Measurements from ENCODE around the gene TFPI. TPM values are rescaled to one million over a fixed set of nuclear protein-coding genes. Genes with fewer than 3 reads are reported as not detected.

TFPI gene
- total and polyA plus RNA-seq, 2 of the 8 experiments (the other 6 are each of a cell fraction or from before 2014, with no cell fraction given): 2.0 to 7.1 TPM

GRCh38 chr2:187528042-187528441, 26.2 kb downstream of the TFPI start:
- H3K9me3 ChIP-seq (ENCODE audit: insufficient read depth in 2 of 2, low read depth in 1 of 2, low read length in 1 of 2): no peaks in the 10 kb centered on the region
- no peak overlapping the region for H2AK5ac ChIP-seq (ENCODE audit: low read depth, low read length)
- no peak overlapping the region for H2AFZ ChIP-seq (ENCODE audit: low read length)
- no peaks in the 10 kb centered on the region for H4K20me1 ChIP-seq (replicated peaks in 1 of 2; ENCODE audit: control insufficient read depth in 1 of 2, insufficient read depth in 2 of 2, low read length in 2 of 2)
- no peaks in the 10 kb centered on the region for H3K27me3 ChIP-seq (replicated peaks in 1 of 4; ENCODE audit: control insufficient read depth in 3 of 4, extremely low read depth in 1 of 4, insufficient read depth in 3 of 4, low read length in 3 of 4)
- no peak overlapping the region for H3K23ac ChIP-seq (ENCODE audit: insufficient read length)
- ChIA-PET CTCF (ENCODE audit: partially characterized antibody) (interaction anchor here (1.0 kb wide), 1 partner anchor 14 kb away, joined by 3 read pairs; no protein-coding TSS in a partner anchor), POLR2A (ENCODE audit: partially characterized antibody) (no interaction called here)
- no peaks in the 10 kb centered on the region for H3K23me2 ChIP-seq (ENCODE audit: low read depth, low read length)
- H4K5ac ChIP-seq (ENCODE audit: insufficient read length, low read depth, low read length): no peak overlapping the region
- no peak overlapping the region for H3K9ac ChIP-seq (replicated peaks in 1 of 4; ENCODE audit: extremely low read depth in 1 of 4, low read depth in 3 of 4, low read length in 3 of 4)
- no peak overlapping the region for H3K4ac ChIP-seq (replicated peaks; ENCODE audit: insufficient read length, low read depth, low read length)
- no peak overlapping the region for H2BK120ac ChIP-seq (replicated peaks; ENCODE audit: low read depth, low read length)
- no peak overlapping the region for H3K4me3 ChIP-seq (ENCODE audit: extremely low read depth in 1 of 4, insufficient read depth in 2 of 4, low read depth in 3 of 4, low read length in 4 of 4)
- H3K36me3 ChIP-seq (ENCODE audit: control insufficient read depth in 2 of 4, insufficient read depth in 4 of 4, low read length in 3 of 4): no peaks in the 10 kb centered on the region
- no peak overlapping the region for H3K27ac ChIP-seq (ENCODE audit: low read depth, low read length)
- DNase-seq (ENCODE audit: low read depth in 1 of 2, low spot score in 2 of 2) (no peak), FAIRE-seq (no peak)
- H4K91ac ChIP-seq (replicated peaks; ENCODE audit: insufficient read length, low read length): no peak overlapping the region
- H3K79me1 ChIP-seq (ENCODE audit: low read depth, low read length): no peaks in the 10 kb centered on the region
- no peak overlapping the region for H2BK12ac ChIP-seq (ENCODE audit: low read depth, low read length)
- H2BK5ac ChIP-seq (ENCODE audit: low read depth, low read length): no peak overlapping the region
- WGBS, 2 experiments (ENCODE audit: extremely low coverage in 1 of 2, insufficient coverage in 1 of 2, insufficient read length in 1 of 2, insufficient replicate concordance in 2 of 2, low coverage in 1 of 2, low lambda C conversion rate in 2 of 2, missing lambda C conversion rate in 1 of 2): 76% methylated on average over 1 of the region's 1 CpG; no CpG with 5 or more reads in 1 of the 2 experiments
- H3K4me2 ChIP-seq (ENCODE audit: insufficient read depth in 1 of 2, low read depth in 2 of 2, low read length in 2 of 2): no peak overlapping the region
- H3K18ac ChIP-seq (ENCODE audit: extremely low read depth, low read length): no peak overlapping the region
- H2BK20ac ChIP-seq (ENCODE audit: low read length): no peak overlapping the region
- no peak overlapping the region for H3K56ac ChIP-seq (replicated peaks; ENCODE audit: insufficient read length, low read depth, low read length)
- H2BK15ac ChIP-seq (ENCODE audit: low read length): no peak overlapping the region
- H3K79me2 ChIP-seq (ENCODE audit: control insufficient read depth in 1 of 2, insufficient read depth in 2 of 2, low read length in 2 of 2): no peaks in the 10 kb centered on the region
- H3K14ac ChIP-seq (ENCODE audit: insufficient read length): no peak overlapping the region
- peaks cover 0 to 5% (median 1%) of the 10 kb centered on the region in 4 experiments; a peak in 1 of 7 replicates for H3K4me1 ChIP-seq (replicated peaks in 1 of 4; ENCODE audit: control insufficient read depth in 3 of 4, insufficient read depth in 4 of 4, low read length in 3 of 4)
- no peak overlapping the region for H4K8ac ChIP-seq (ENCODE audit: extremely low read depth, insufficient read depth, low read length)
- no peak for TF ChIP-seq SIN3A (conservative IDR thresholded peaks at IDR 0.05 in 1 of 2, IDR thresholded peaks at IDR 0.05 in 1 of 2; ENCODE audit: low read depth in 1 of 2, low read length in 2 of 2)
- TF ChIP-seq RNF2 (IDR thresholded peaks at IDR 0.05; ENCODE audit: borderline replicate concordance, low read depth, low read length, missing control alignments, poor library complexity, severe bottlenecking): no peak
- no peak for TF ChIP-seq CBX8 (IDR thresholded peaks at IDR 0.05; ENCODE audit: borderline replicate concordance, low read depth, low read length)
- TF ChIP-seq RFX5 (IDR thresholded peaks at IDR 0.05; ENCODE audit: borderline replicate concordance, low read depth, low read length): no peak
- no peak for TF ChIP-seq BACH1 (IDR thresholded peaks at IDR 0.05; ENCODE audit: low read length)
- no peak for TF ChIP-seq JUN (IDR thresholded peaks at IDR 0.05; ENCODE audit: low read depth, low read length)
- no peak for TF ChIP-seq EGR1 (IDR thresholded peaks at IDR 0.05; ENCODE audit: borderline replicate concordance, low read depth, low read length)
- TF ChIP-seq POLR2A (IDR thresholded peaks at IDR 0.05; ENCODE audit: control extremely low read depth in 1 of 2, low read depth in 2 of 2, low read length in 2 of 2): no peak
- TF ChIP-seq SIX5 (IDR thresholded peaks at IDR 0.05; ENCODE audit: low read depth, low read length): no peak
- TF ChIP-seq CHD2 (IDR thresholded peaks at IDR 0.05; ENCODE audit: low read length): no peak
- TF ChIP-seq TBP (IDR thresholded peaks at IDR 0.05; ENCODE audit: low read depth, low read length): no peak
- TF ChIP-seq, protein P1, sequence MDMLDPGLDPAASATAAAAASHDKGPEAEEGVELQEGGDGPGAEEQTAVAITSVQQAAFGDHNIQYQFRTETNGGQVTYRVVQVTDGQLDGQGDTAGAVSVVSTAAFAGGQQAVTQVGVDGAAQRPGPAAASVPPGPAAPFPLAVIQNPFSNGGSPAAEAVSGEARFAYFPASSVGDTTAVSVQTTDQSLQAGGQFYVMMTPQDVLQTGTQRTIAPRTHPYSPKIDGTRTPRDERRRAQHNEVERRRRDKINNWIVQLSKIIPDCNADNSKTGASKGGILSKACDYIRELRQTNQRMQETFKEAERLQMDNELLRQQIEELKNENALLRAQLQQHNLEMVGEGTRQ (IDR thresholded peaks at IDR 0.05; ENCODE audit: low read length): no peak
- no peak for TF ChIP-seq HDAC2 (IDR thresholded peaks at IDR 0.05; ENCODE audit: borderline replicate concordance in 1 of 2, low read depth in 2 of 2, low read length in 2 of 2)
- TF ChIP-seq TAF1 (IDR thresholded peaks at IDR 0.05; ENCODE audit: low read depth, low read length): no peak
